DND-41 (cell line): Measurements from ENCODE around the gene SLC5A8.

Experiments
- EZH2 ChIP-seq: IDR thresholded peaks from 3 replicates; pipeline ENCODE4 v1.6.1; 2012; ENCODE audit warnings: borderline replicate concordance, low read depth, mild to moderate bottlenecking, moderate library complexity, low read length, inconsistent platforms; ENCODE audit not compliant: severe bottlenecking
- TF ChIP-seq, protein P1 (sequence below): IDR thresholded peaks from 2 replicates; pipeline ENCODE4 v1.5.1; 2012; ENCODE audit warnings: borderline replicate concordance, low read length, moderate library complexity, mild to moderate bottlenecking; ENCODE audit not compliant: poor library complexity, severe bottlenecking; ENCODE audit errors: extremely low read depth

DNA sequence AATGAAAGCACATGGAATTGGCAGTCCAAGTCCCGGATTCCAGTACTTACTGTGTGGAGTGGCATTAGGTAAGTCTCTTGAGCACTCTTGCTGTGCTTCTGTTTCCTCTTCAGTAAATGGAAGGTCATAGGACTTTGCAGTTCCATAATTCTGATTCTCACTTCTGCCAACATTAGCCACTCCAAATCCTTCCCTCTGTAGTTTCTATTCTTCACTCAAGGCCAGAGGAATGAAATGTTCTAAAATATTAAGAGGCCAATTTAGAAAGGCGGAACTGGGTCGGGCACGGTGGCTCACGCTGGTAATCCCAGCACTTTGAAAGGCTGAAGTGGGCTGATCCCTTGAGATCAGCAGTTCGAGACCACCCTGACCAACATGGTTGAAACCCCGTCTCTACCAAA lies 19.8 kb upstream of the SLC5A8 start:
- TF ChIP-seq, protein P1, sequence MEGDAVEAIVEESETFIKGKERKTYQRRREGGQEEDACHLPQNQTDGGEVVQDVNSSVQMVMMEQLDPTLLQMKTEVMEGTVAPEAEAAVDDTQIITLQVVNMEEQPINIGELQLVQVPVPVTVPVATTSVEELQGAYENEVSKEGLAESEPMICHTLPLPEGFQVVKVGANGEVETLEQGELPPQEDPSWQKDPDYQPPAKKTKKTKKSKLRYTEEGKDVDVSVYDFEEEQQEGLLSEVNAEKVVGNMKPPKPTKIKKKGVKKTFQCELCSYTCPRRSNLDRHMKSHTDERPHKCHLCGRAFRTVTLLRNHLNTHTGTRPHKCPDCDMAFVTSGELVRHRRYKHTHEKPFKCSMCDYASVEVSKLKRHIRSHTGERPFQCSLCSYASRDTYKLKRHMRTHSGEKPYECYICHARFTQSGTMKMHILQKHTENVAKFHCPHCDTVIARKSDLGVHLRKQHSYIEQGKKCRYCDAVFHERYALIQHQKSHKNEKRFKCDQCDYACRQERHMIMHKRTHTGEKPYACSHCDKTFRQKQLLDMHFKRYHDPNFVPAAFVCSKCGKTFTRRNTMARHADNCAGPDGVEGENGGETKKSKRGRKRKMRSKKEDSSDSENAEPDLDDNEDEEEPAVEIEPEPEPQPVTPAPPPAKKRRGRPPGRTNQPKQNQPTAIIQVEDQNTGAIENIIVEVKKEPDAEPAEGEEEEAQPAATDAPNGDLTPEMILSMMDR: no peak
- no peak for TF ChIP-seq EZH2
